Measurements from ENCODE around the gene WDR1.

DNA sequence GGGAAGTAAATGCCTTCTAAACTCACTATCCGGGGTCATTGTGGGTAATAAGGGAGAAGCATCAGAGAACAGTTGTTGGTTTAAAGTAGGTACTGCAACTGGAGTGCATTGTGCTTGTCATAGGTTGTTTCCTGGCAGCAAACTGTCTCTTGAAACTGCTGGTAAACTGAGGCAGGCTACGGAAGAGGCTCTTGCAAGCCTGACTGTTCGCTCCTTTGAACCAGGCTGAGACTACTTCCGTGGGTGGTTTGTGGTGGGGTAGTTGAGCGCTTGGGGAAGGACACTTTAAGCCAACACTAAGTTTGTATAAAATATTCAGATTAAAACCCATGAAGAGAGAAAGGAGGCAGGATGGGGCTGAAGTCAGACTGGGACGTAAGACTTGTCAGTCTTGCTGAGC, 45.2 kb upstream of the WDR1 start:
- TF ChIP-seq MYC (IDR thresholded peaks at IDR 0.05; ENCODE audit: low read depth, low read length) (no peak), POLR2AphosphoS5 (IDR thresholded peaks at IDR 0.05; ENCODE audit: insufficient read depth, low read depth, low read length) (no peak), EZH2 (IDR thresholded peaks at IDR 0.05; ENCODE audit: borderline replicate concordance, low read depth, low read length, severe bottlenecking) (no peak), CTCF (IDR thresholded peaks at IDR 0.05; ENCODE audit: extremely low read depth in 1 of 2, insufficient read depth in 1 of 2, low read depth in 1 of 2, low read length in 2 of 2) (no peak), JUN (IDR thresholded peaks at IDR 0.05; ENCODE audit: borderline replicate concordance, insufficient read depth, insufficient read length, low read depth) (no peak), POLR2A (IDR thresholded peaks at IDR 0.05; ENCODE audit: low read depth, low read length) (no peak)
